ENCODE measurements around the gene DROSHA.

- no peak for TF ChIP-seq CTCF (IDR thresholded peaks at IDR 0.05; ENCODE audit: low read length)
- no peak for TF ChIP-seq EZH2 (optimal IDR thresholded peaks at IDR 0.05; ENCODE audit: low read depth, low read length)
These were observed 35.6 kb downstream of the DROSHA start for GRCh38 chr5:31496301-31496700.

Measured in MM.1S (cell line).